HepG2 (cell line): ENCODE data around the gene ETV5. TPM values are rescaled to one million over a fixed set of nuclear protein-coding genes. Genes with fewer than 3 reads are reported as not detected.

Experiments
- ATAC-seq: fragments of 200-7000 bp; cut with Tn5 transposase; 3 replicates; pipeline ENCODE4 v1.9.1; 2020; ENCODE audit warnings: mild to moderate bottlenecking, moderate library complexity
- BruUV-seq: library from RNA; stranded (reverse); fragments of 400-500 nt; replicated peaks from 2 replicates; lab custom pipeline; 2021; lab: Mats Ljungman, UMichigan
- CTCF ChIA-PET: fragments of 300-600 bp; formaldehyde crosslinking; extraction: SDS; loops from one replicate; lab custom pipeline; 2021; ENCODE audit warnings: low total read pairs, inconsistent platforms, low intra/inter-chr PET ratio; lab: Yijun Ruan, JAX
- POLR2A ChIA-PET: fragments of 350-600 bp; sonication (Branson Sonifier 250); formaldehyde crosslinking; loops from one replicate; lab custom pipeline; 2020; ENCODE audit warnings: antibody characterized with exemption, inconsistent platforms; lab: Yijun Ruan, JAX
- DNase-seq: peaks from one replicate; pipeline ENCODE4 v3.0.0-alpha.2; 2015; ENCODE audit warnings: low spot score
- FAIRE-seq: peaks from 3 replicates; lab custom pipeline; 2011; peaks lifted over from hg19 to GRCh38; lab: Jason Lieb, UNC
- H2AFZ ChIP-seq: one replicate; pipeline ENCODE4 v1.6.1; 2011; ENCODE audit warnings: low read length, inconsistent platforms
- H3K27ac ChIP-seq: fragments of 300-600 bp; 3 replicates; pipeline ENCODE4 v1.8.0; 2011; ENCODE audit warnings: mixed run types, mild to moderate bottlenecking, mixed read lengths, low read length, inconsistent platforms; ENCODE audit not compliant: insufficient read depth; ENCODE audit errors: extremely low read length
- H3K27me3 ChIP-seq, 2 experiments: fragments of 200-600 bp in 1 of 2; 2 replicates in 1 of 2; 3 replicates in 1 of 2; pipeline versions ENCODE4 v1.6.0 to v1.8.0; 2011; ENCODE audit warnings: low read length in 2 of 2, mild to moderate bottlenecking in 2 of 2, moderate library complexity in 2 of 2, inconsistent platforms in 1 of 2; ENCODE audit not compliant: insufficient read depth in 2 of 2, control insufficient read depth in 1 of 2
- H3K36me3 ChIP-seq, 2 experiments: fragments of 200-600 bp in 1 of 2; replicated peaks in 1 of 2; 2 replicates in 1 of 2; 3 replicates in 1 of 2; pipeline versions ENCODE4 v1.5.1 to v1.8.0; 2011; ENCODE audit warnings: low read length in 2 of 2, inconsistent platforms in 1 of 2; ENCODE audit not compliant: insufficient read depth in 2 of 2, control insufficient read depth in 1 of 2
- H3K4me1 ChIP-seq: 2 replicates; pipeline ENCODE4 v1.5.1; 2012; ENCODE audit warnings: low read length, inconsistent platforms; ENCODE audit not compliant: insufficient read depth
- H3K4me2 ChIP-seq: 2 replicates; pipeline ENCODE4 v1.6.0; 2011; ENCODE audit warnings: low read depth, low read length, inconsistent platforms
- H3K4me3 ChIP-seq, 3 experiments: fragments of 200-600 bp in 1 of 3; sonication (generic), shearing (Covaris generic) in 1 of 3; replicated peaks in 1 of 3; 2 replicates each; pipeline ENCODE4 v1.5.1; 2011 to 2016; ENCODE audit warnings: low read length in 3 of 3, inconsistent platforms in 2 of 3, low read depth in 2 of 3, mild to moderate bottlenecking in 2 of 3, control low read depth in 1 of 3, mixed read lengths in 1 of 3; ENCODE audit not compliant: insufficient read depth in 1 of 3
- H3K79me2 ChIP-seq: one replicate; pipeline ENCODE4 v1.6.1; 2011; ENCODE audit warnings: low read length, inconsistent platforms; ENCODE audit not compliant: insufficient read depth
- H3K9ac ChIP-seq: 2 replicates; pipeline ENCODE4 v1.6.0; 2011; ENCODE audit warnings: mild to moderate bottlenecking, low read depth, low read length, inconsistent platforms; ENCODE audit not compliant: insufficient read depth
- H3K9me3 ChIP-seq: 2 replicates; pipeline ENCODE4 v1.5.1; 2012; ENCODE audit warnings: mild to moderate bottlenecking, low read length
- H4K20me1 ChIP-seq: 2 replicates; pipeline ENCODE4 v1.6.0; 2011; ENCODE audit warnings: inconsistent platforms, mild to moderate bottlenecking, low read length, moderate library complexity; ENCODE audit not compliant: insufficient read depth
- MYC ChIP-seq: sonication (generic); formaldehyde crosslinking; IDR thresholded peaks from 2 replicates; pipeline ENCODE4 v1.9.0; 2021; ENCODE audit warnings: missing genetic modification reagents, borderline replicate concordance
- NKX3-1 ChIP-seq: sonication (generic); formaldehyde crosslinking; IDR thresholded peaks from 2 replicates; pipeline ENCODE4 v1.5.0; 2020; ENCODE audit warnings: missing genetic modification reagents
- NR2F1 ChIP-seq, 2 experiments: fragments of 450-650 bp in 1 of 2; formaldehyde crosslinking in 1 of 2; IDR thresholded peaks; 2 replicates each; pipeline versions ENCODE4 v1.5.0 to v1.6.1; 2016 to 2020; ENCODE audit warnings: mild to moderate bottlenecking in 1 of 2, missing compliant biosample characterization in 1 of 2, missing genetic modification reagents in 1 of 2, moderate library complexity in 1 of 2
- PHF21A ChIP-seq: sonication (generic); formaldehyde crosslinking; IDR thresholded peaks from 2 replicates; pipeline ENCODE4 v1.5.0; 2020; ENCODE audit warnings: mild to moderate bottlenecking, missing genetic modification reagents
- ZNF574 ChIP-seq: sonication (generic); formaldehyde crosslinking; IDR thresholded peaks from 2 replicates; pipeline ENCODE4 v1.4.0; 2020; ENCODE audit warnings: missing genetic modification reagents
- WGBS: methylation state at CpG from one replicate; pipeline ENCODE4 v1.1.6; 2017; ENCODE audit warnings: low lambda C conversion rate; 5-methylcytosine and 5-hydroxymethylcytosine counted together
- in situ Hi-C: cut with HindIII; loops from 2 replicates; pipeline ENCODE4 v1.10.0; 2017; ENCODE audit warnings: low pct_unique_long_range_greater_than_20kb; ENCODE audit not compliant: extremely low pct_ligation_motif_present
- intact Hi-C: fragments of 100-400 bp; cut with micrococcal nuclease; formaldehyde crosslinking; loops from one replicate; pipeline ENCODE4 v1.10.0; 2022; ENCODE audit not compliant: unreplicated experiment
- polyA plus RNA-seq, 8 experiments: library from polyadenylated mRNA; depleted of rRNA in 3 of 8; stranded (reverse) in 7 of 8; unstranded in 1 of 8; fragments of >200 nt; fragmentation: Illumina TruSeq in 4 of 8; extraction: Trizol in 4 of 8; gene quantifications; 2 replicates each; pipeline versions ENCODE4 v1.2.1 to v1.2.3, GENCODE V29; 2011 to 2016; ENCODE audit warnings: low read depth in 4 of 8, missing spikeins in 1 of 8, mixed read lengths in 1 of 8; ENCODE audit not compliant: insufficient read depth in 1 of 8
- total RNA-seq, 5 experiments: library from RNA; depleted of rRNA; stranded (reverse); fragments of >200 nt; fragmentation: Illumina TruSeq; extraction: Trizol; gene quantifications; 2 replicates each; pipeline ENCODE4 v1.2.3, GENCODE V29; 2016; ENCODE audit warnings: low read depth in 1 of 5
- TF ChIP-seq, protein P1 (sequence below), 2 experiments: fragments of 450-650 bp in 1 of 2; sonication (generic) in 1 of 2; formaldehyde crosslinking in 1 of 2; IDR thresholded peaks; 2 replicates each; pipeline versions ENCODE4 v1.6.1 to v1.8.0; 2016 to 2022; ENCODE audit warnings: antibody characterized with exemption in 1 of 2, mild to moderate bottlenecking in 1 of 2, missing genetic modification reagents in 1 of 2

Gene ETV5
- total and polyA plus RNA-seq, 2 of the 13 experiments (the other 11 are each of a cell fraction or from before 2014, with no cell fraction given): 52.9 to 57.2 TPM

DNA sequence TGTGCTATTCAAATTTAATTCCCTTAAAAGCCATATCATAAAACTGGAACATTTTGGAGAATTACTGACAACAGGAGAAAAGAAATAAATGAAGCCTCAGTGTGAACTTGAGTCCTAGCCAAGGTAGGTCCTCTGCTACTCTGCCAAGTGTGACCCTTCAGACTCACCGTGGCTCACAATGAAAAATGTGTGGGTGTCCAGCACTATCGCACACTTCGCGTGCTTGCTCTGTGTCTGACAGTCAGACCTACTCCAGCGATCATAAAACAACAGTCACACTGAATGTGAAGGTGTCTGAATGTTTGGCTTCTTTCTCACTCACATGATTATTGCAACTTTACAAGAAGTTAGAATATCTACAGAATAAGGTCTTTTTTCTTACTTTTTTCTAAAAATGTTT lies 105.3 kb downstream of the ETV5 start:
- in situ Hi-C loops: no loop called here
- H2AFZ ChIP-seq: no peak overlapping the region
- no peaks in the 10 kb centered on the region for H3K36me3 ChIP-seq
- no peak overlapping the region for H3K27ac ChIP-seq
- H3K4me3 ChIP-seq: no peak overlapping the region
- intact Hi-C loops: loop anchor here (1.0 to 2.0 kb wide), 2 partner anchors 41 to 239 kb away; no protein-coding TSS in a partner anchor
- H3K9ac ChIP-seq: no peak overlapping the region
- no peak for TF ChIP-seq MYC (CRISPR knock-in tag)
- TF ChIP-seq, protein P1, sequence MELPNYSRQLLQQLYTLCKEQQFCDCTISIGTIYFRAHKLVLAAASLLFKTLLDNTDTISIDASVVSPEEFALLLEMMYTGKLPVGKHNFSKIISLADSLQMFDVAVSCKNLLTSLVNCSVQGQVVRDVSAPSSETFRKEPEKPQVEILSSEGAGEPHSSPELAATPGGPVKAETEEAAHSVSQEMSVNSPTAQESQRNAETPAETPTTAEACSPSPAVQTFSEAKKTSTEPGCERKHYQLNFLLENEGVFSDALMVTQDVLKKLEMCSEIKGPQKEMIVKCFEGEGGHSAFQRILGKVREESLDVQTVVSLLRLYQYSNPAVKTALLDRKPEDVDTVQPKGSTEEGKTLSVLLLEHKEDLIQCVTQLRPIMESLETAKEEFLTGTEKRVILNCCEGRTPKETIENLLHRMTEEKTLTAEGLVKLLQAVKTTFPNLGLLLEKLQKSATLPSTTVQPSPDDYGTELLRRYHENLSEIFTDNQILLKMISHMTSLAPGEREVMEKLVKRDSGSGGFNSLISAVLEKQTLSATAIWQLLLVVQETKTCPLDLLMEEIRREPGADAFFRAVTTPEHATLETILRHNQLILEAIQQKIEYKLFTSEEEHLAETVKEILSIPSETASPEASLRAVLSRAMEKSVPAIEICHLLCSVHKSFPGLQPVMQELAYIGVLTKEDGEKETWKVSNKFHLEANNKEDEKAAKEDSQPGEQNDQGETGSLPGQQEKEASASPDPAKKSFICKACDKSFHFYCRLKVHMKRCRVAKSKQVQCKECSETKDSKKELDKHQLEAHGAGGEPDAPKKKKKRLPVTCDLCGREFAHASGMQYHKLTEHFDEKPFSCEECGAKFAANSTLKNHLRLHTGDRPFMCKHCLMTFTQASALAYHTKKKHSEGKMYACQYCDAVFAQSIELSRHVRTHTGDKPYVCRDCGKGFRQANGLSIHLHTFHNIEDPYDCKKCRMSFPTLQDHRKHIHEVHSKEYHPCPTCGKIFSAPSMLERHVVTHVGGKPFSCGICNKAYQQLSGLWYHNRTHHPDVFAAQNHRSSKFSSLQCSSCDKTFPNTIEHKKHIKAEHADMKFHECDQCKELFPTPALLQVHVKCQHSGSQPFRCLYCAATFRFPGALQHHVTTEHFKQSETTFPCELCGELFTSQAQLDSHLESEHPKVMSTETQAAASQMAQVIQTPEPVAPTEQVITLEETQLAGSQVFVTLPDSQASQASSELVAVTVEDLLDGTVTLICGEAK (IDR thresholded peaks at IDR 0.05): no peak
- TF ChIP-seq, protein P1 (CRISPR knock-in tag; IDR thresholded peaks at IDR 0.05): no peak
- no peak for TF ChIP-seq ZNF574
- TF ChIP-seq NKX3-1 (CRISPR knock-in tag): no peak
- TF ChIP-seq NR2F1 (CRISPR knock-in tag; IDR thresholded peaks at IDR 0.05): no peak
- TF ChIP-seq PHF21A: no peak
- no peak for DNase-seq
- no peak for FAIRE-seq
- no peaks in the 10 kb centered on the region for H4K20me1 ChIP-seq
- BruUV-seq: no TSS peak
- ChIA-PET POLR2A (interaction anchor here (1.1 to 1.3 kb wide), 2 partner anchors 35 to 106 kb away, joined by 3 read pairs; no protein-coding TSS in a partner anchor), CTCF (interaction anchor here (1.5 kb wide), 1 partner anchor 238 kb away, joined by 11 read pairs; no protein-coding TSS in a partner anchor)
- no peaks in the 10 kb centered on the region for H3K79me2 ChIP-seq
- no peak for ATAC-seq
- H3K4me2 ChIP-seq: no peak overlapping the region
- no peaks in the 10 kb centered on the region for H3K27me3 ChIP-seq
- no peaks in the 10 kb centered on the region for H3K9me3 ChIP-seq
- 23% methylated on average over 5 of the region's 5 CpGs for WGBS
- H3K4me1 ChIP-seq: no peaks in the 10 kb centered on the region
